ENCODE data around the gene ATL1. TPM values are rescaled to one million over a fixed set of nuclear protein-coding genes. Genes with fewer than 3 reads are reported as not detected.

The ATL1 gene
- total and polyA plus RNA-seq, 2 of the 13 experiments (the other 11 are each of a cell fraction or from before 2014, with no cell fraction given), result 0.60 to 0.65 TPM

- POLR2A ChIA-PET, result interaction anchor here (0.7 to 1.1 kb wide), 2 partner anchors 10 to 66 kb away, joined by 3 to 4 read pairs; no protein-coding TSS in a partner anchor
- CTCF ChIA-PET (ENCODE audit: low intra/inter-chr PET ratio, low total read pairs), result no interaction called here
- FAIRE-seq (no peak), DNase-seq (ENCODE audit: low spot score) (peak; percentile 37), ATAC-seq (peak; percentile 23)
- peaks cover 40% of the 10 kb centered on the region for H3K4me1 ChIP-seq (ENCODE audit: insufficient read depth, low read length)
- H4K20me1 ChIP-seq (ENCODE audit: insufficient read depth, low read length), result peaks cover 2% of the 10 kb centered on the region; the same call in 1 of the 2 replicates
- peak overlapping the region; percentile 82 for H3K27ac ChIP-seq (ENCODE audit: extremely low read length, insufficient read depth, low read length)
- H3K79me2 ChIP-seq (ENCODE audit: insufficient read depth, low read length), result peaks cover 22% of the 10 kb centered on the region
- in situ Hi-C loops (cut with HindIII; ENCODE audit: extremely low pct_ligation_motif_present, low pct_unique_long_range_greater_than_20kb) (no loop called here), intact Hi-C loops (cut with micrococcal nuclease; ENCODE audit: unreplicated experiment) (no loop called here)
- H2AFZ ChIP-seq (ENCODE audit: low read length), result peak overlapping the region; percentile 71
- peak overlapping the region; percentile 84 to 91 (median 85) for H3K4me3 ChIP-seq (replicated peaks in 1 of 3; ENCODE audit: insufficient read depth in 1 of 3, low read depth in 2 of 3, low read length in 3 of 3)
- H3K36me3 ChIP-seq (replicated peaks in 1 of 2; ENCODE audit: control insufficient read depth in 1 of 2, insufficient read depth in 2 of 2, low read length in 2 of 2), result peaks cover 0 to 2% of the 10 kb centered on the region in 2 experiments; a peak in 1 of 5 replicates
- H3K9ac ChIP-seq (ENCODE audit: insufficient read depth, low read depth, low read length), result peak overlapping the region; percentile 78
- H3K9me3 ChIP-seq (ENCODE audit: low read length), result no peaks in the 10 kb centered on the region
- TF ChIP-seq ARID2 (CRISPR knock-in tag; IDR thresholded peaks at IDR 0.05; ENCODE audit: borderline replicate concordance), result peak; percentile 63; the same call in 1 of the 2 replicates
- TF ChIP-seq SAP130 (CRISPR knock-in tag; IDR thresholded peaks at IDR 0.05; ENCODE audit: low read depth), result peak; percentile 21; the same call in 1 of the 2 replicates
- TF ChIP-seq ZGPAT (CRISPR knock-in tag; IDR thresholded peaks at IDR 0.05), result no peak
- TF ChIP-seq ATF5 (CRISPR knock-in tag; IDR thresholded peaks at IDR 0.05; ENCODE audit: low read depth), result no peak
- TF ChIP-seq PBX2 (CRISPR knock-in tag; IDR thresholded peaks at IDR 0.05), result no peak
- TF ChIP-seq KLF16 (CRISPR knock-in tag; IDR thresholded peaks at IDR 0.05), result 0 out of 4 replicates have a peak, but pooled peaks of 1 of the 2 experiments have one; percentile 0
- TF ChIP-seq ELF4 (CRISPR knock-in tag; IDR thresholded peaks at IDR 0.05; ENCODE audit: borderline replicate concordance), result 0 out of 2 replicates have a peak, but pooled peaks have one; percentile 31
- no peak for TF ChIP-seq RNF2 (conservative IDR thresholded peaks at IDR 0.05; ENCODE audit: low read depth)
- no peak for TF ChIP-seq ZNF552 (CRISPR knock-in tag; IDR thresholded peaks at IDR 0.05; ENCODE audit: borderline replicate concordance)
- TF ChIP-seq MEIS1 (CRISPR knock-in tag; IDR thresholded peaks at IDR 0.05; ENCODE audit: borderline replicate concordance), result no peak
- no peak for TF ChIP-seq ZC3H13 (CRISPR knock-in tag; IDR thresholded peaks at IDR 0.05)
- TF ChIP-seq PATZ1 (CRISPR knock-in tag; IDR thresholded peaks at IDR 0.05), result peak; percentile 61; the same call in 1 of the 2 replicates
- TF ChIP-seq ZMYM4 (CRISPR knock-in tag; IDR thresholded peaks at IDR 0.05), result no peak
- no peak for TF ChIP-seq NPAS2 (CRISPR knock-in tag; IDR thresholded peaks at IDR 0.05; ENCODE audit: borderline replicate concordance)
- TF ChIP-seq ZNF441 (CRISPR knock-in tag; IDR thresholded peaks at IDR 0.05; ENCODE audit: borderline replicate concordance), result no peak
- no peak for TF ChIP-seq ZNF713 (CRISPR knock-in tag; IDR thresholded peaks at IDR 0.05)
- TF ChIP-seq ZNF660 (CRISPR knock-in tag; IDR thresholded peaks at IDR 0.05; ENCODE audit: borderline replicate concordance, low read depth), result no peak
- TSS peak; percentile 44 for BruUV-seq (replicated peaks)
- 2% methylated on average over 15 of the region's 20 CpGs for WGBS (ENCODE audit: low lambda C conversion rate)
- no peaks in the 10 kb centered on the region for H3K27me3 ChIP-seq (ENCODE audit: control insufficient read depth in 1 of 2, insufficient read depth in 2 of 2, low read length in 2 of 2)
- peak overlapping the region; percentile 79 for H3K4me2 ChIP-seq (ENCODE audit: low read depth, low read length)
Observed at GRCh38 chr14:50666772-50667683, 107.1 kb downstream of the ATL1 start.

Measured in HepG2 (cell line).